Ovary (tissue), 9 donors: Measurements from ENCODE around the gene SUV39H2. TPM values are rescaled to one million over a fixed set of nuclear protein-coding genes. Genes with fewer than 3 reads are reported as not detected.

ENCODE experiments used
- DNase-seq, 5 donors: peaks; one replicate each; pipeline ENCODE4 v3.0.0-alpha.2; 2019 to 2020
- H3K27ac ChIP-seq, 2 donors: fragments of 200-600 bp; one replicate each; pipeline versions ENCODE4 v1.5.1 to v1.8.0; 2019 to 2022
- H3K27me3 ChIP-seq: fragments of 200-600 bp; one replicate; pipeline ENCODE4 v1.8.0; 2022
- H3K36me3 ChIP-seq: fragments of 200-600 bp; sonication (generic); one replicate; pipeline ENCODE4 v1.5.1; 2019
- H3K4me1 ChIP-seq: one replicate; pipeline ENCODE4 v1.8.1; 2013; ENCODE audit warnings: mild to moderate bottlenecking, moderate library complexity; ENCODE audit not compliant: insufficient read depth
- H3K4me3 ChIP-seq: fragments of 200-600 bp; sonication (generic); one replicate; pipeline ENCODE4 v1.5.1; 2017
- H3K9me3 ChIP-seq, 2 donors: fragments of 200-600 bp in 1 of 2; sonication (generic) in 1 of 2; one replicate each; pipeline versions ENCODE4 v1.5.1 to v1.8.1; 2013 to 2019; ENCODE audit warnings: mild to moderate bottlenecking in 1 of 2, moderate library complexity in 1 of 2
- EP300 ChIP-seq: sonication (generic); formaldehyde crosslinking; IDR thresholded peaks from one replicate; pipeline ENCODE4 v1.6.1; 2017; ENCODE audit warnings: antibody characterized with exemption
- POLR2A ChIP-seq: fragments of 450-650 bp; IDR thresholded peaks from one replicate; pipeline ENCODE4 v1.6.1; 2017; ENCODE audit warnings: antibody characterized with exemption, mild to moderate bottlenecking, moderate library complexity
- WGBS, 3 donors: extraction: QIAGEN DNeasy Blood & Tissue Kit in 1 of 3; methylation state at CpG; one replicate each; pipeline versions ENCODE4 v1.1.5 to v1.1.7; 2013 to 2017; 5-methylcytosine and 5-hydroxymethylcytosine counted together
- intact Hi-C, 4 donors: fragments of 100-400 bp; cut with DNase I; formaldehyde crosslinking; loops; one replicate each; pipeline versions ENCODE4 v1.11.0 to v1.15.1; 2022 to 2023
- polyA plus RNA-seq, 2 donors: library from polyadenylated mRNA; stranded (reverse); fragments of 200-250 nt in 1 of 2; fragments of 350-450 nt in 1 of 2; fragmentation: Illumina TruSeq in 1 of 2; extraction: RNeasy Lipid Tissue Mini Kit (QIAGEN cat#74804) in 1 of 2; gene quantifications; one replicate each; pipeline ENCODE4 v1.2.3, GENCODE V29; 2013 to 2014
- total RNA-seq, 7 donors: library from RNA; depleted of rRNA in 2 of 7; stranded (reverse); fragments of >200 nt in 2 of 7; fragmentation: NEBNext Ultra II Directional in 3 of 7; extraction: Animal tissue kit (Norgen Biotek cat#: 25700) in 3 of 7; gene quantifications; one replicate each; pipeline versions ENCODE4 v1.1.0 to v1.2.4, GENCODE V29; 2016 to 2023
- TF ChIP-seq, protein P1 (sequence below), 3 donors: fragments of 450-650 bp in 2 of 3; fragments of 200-600 bp in 1 of 3; IDR thresholded peaks; one replicate each; pipeline versions ENCODE4 v1.5.1 to v1.8.0; 2016 to 2022; ENCODE audit warnings: antibody characterized with exemption in 3 of 3, mild to moderate bottlenecking in 1 of 3
- donor health status: DM: no; HTN: no; CAD: no; lungs with moderate emphysema.
- donor health status: DM: no; HTN: no; CAD: no.
- donor health status: Bipolar disorder and iron deficiency.
- donor health status: DM: yes; HTN: yes; CAD: no.
- donor health status: DM: no; HTN: no; CAD: no.
- donor health status: DM: yes; HTN: yes; CAD: no.

Gene SUV39H2
- total and polyA plus RNA-seq, 9 donors = 3.0 to 16.4 (median 7.1) TPM

DNA sequence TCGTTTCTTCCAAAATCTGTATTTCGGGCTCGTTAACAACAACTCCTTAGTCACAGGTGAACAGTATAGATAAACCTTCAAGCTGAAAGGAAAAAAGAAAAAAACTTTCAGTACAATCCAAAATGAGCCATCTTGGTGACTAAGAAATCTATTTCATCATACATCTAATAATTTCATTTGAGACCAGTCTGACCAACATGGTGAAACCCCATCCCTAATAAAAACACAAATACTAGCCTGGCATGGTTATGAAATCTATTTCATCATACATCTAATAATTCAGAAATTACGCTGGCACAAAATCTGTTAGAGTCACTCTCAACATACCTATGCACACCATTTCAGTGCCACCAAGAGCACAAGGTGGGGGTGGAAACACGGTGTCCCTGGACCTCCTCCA lies 66.4 kb downstream of the SUV39H2 start:
- no peak for DNase-seq
- H3K4me3 ChIP-seq = no peak overlapping the region
- H3K36me3 ChIP-seq = no peaks in the 10 kb centered on the region
- H3K27ac ChIP-seq = no peak overlapping the region
- intact Hi-C loops = no loop called here
- H3K4me1 ChIP-seq = no peaks in the 10 kb centered on the region
- no peaks in the 10 kb centered on the region for H3K27me3 ChIP-seq
- no peaks in the 10 kb centered on the region for H3K9me3 ChIP-seq
- WGBS, 3 donors = 93 to 94% (median 93%) methylated on average over 5 of the region's 5 CpGs
- TF ChIP-seq, protein P1, sequence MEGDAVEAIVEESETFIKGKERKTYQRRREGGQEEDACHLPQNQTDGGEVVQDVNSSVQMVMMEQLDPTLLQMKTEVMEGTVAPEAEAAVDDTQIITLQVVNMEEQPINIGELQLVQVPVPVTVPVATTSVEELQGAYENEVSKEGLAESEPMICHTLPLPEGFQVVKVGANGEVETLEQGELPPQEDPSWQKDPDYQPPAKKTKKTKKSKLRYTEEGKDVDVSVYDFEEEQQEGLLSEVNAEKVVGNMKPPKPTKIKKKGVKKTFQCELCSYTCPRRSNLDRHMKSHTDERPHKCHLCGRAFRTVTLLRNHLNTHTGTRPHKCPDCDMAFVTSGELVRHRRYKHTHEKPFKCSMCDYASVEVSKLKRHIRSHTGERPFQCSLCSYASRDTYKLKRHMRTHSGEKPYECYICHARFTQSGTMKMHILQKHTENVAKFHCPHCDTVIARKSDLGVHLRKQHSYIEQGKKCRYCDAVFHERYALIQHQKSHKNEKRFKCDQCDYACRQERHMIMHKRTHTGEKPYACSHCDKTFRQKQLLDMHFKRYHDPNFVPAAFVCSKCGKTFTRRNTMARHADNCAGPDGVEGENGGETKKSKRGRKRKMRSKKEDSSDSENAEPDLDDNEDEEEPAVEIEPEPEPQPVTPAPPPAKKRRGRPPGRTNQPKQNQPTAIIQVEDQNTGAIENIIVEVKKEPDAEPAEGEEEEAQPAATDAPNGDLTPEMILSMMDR (IDR thresholded peaks at IDR 0.05) = no peak
- TF ChIP-seq EP300 = no peak
- TF ChIP-seq POLR2A = no peak

DNA sequence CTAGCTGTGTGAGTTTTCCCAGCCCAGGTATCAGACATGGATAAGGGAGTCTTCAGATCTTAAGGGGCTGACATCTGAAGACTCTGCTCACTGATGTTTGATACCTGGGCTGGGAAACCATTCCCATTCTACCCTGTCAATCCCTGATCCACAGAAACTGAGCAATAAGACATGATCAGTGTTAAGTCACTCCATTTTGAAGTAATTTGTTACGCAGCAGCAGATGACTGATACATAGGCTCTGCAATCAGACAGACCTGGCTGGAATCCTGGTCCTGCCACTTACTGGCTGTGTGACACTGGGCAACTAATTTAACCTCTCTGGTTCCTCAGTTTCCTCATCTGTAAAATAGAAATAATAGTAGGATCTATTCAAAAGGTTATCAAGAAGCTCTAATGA lies 68.6 kb downstream of the SUV39H2 start:
- Histone ChIP-seq H3K4me3 (no peak overlapping the region), H3K27ac (no peak overlapping the region), H3K36me3 (no peaks in the 10 kb centered on the region), H3K27me3 (no peaks in the 10 kb centered on the region), H3K9me3 (no peaks in the 10 kb centered on the region), H3K4me1 (no peaks in the 10 kb centered on the region)
- intact Hi-C loops = no loop called here
- WGBS, 3 donors = 85 to 99% (median 95%) methylated on average over 1 of the region's 1 CpG
- DNase-seq = no peak
- TF ChIP-seq EP300 = no peak
- TF ChIP-seq, protein P1 (IDR thresholded peaks at IDR 0.05) = no peak
- no peak for TF ChIP-seq POLR2A

DNA sequence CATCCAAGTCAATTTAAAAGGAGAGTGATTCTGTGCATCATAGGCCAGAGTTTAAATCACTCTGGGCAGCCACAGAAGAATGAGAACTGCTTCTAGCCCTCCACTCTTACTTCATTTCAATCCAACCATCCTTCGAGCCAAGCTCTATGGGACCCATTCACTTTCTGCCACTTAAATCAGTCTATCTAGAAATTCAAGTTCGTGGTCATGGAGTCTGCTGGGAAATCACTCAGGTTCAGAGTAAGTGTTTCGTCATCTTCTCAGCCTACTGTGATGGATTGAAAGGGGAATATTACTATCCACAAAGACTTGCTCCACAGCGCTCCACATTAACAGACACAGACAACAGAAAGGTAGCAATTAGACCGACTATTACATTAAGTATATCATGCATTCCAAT lies 70.6 kb downstream of the SUV39H2 start:
- TF ChIP-seq EP300 = no peak
- no peak for TF ChIP-seq POLR2A
- TF ChIP-seq, protein P1 (IDR thresholded peaks at IDR 0.05) = no peak
- intact Hi-C loops = no loop called here
- Histone ChIP-seq H3K9me3 (no peaks in the 10 kb centered on the region), H3K27me3 (no peaks in the 10 kb centered on the region), H3K36me3 (no peaks in the 10 kb centered on the region), H3K27ac (no peak overlapping the region), H3K4me1 (no peaks in the 10 kb centered on the region), H3K4me3 (no peak overlapping the region)
- DNase-seq = no peak
- WGBS, 3 donors = 92 to 97% (median 96%) methylated on average over 5 of the region's 5 CpGs

DNA sequence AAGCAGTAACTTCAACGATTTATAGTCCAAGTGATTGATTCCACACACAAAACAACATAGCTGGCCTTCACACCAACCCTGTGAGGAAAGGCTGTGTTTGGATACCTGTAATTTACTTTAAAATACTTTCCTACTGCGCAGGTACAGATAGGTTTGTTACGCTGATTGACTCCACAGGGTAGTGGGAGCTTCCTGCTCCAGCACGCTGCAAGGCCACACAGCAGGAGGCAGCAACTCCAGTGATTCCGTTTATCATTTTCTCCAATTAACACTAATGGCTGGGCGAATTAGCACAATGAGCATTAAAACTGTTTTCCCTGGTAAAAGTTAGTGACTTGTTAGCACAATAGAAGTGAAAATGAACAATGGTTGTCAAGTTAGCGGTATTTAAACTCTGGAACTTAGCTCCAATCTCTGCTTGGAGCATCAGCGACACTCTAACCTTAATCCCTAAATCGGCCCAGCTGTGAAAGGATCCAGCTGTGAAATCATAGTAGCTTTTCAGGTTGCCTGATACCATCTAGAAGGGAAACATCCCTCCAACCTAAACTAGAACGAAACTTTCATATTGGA lies 74.3 kb downstream of the SUV39H2 start:
- WGBS, 3 donors = 13 to 15% (median 14%) methylated on average over 10 of the region's 10 CpGs
- intact Hi-C loops = loop anchor here in 1 of 4 donors (10.0 kb wide), 1 partner anchor 142 kb away; the partner anchor contains the start of gene RPP38
- Histone ChIP-seq H3K4me1 (no peaks in the 10 kb centered on the region), H3K9me3 (no peaks in the 10 kb centered on the region), H3K36me3 (no peaks in the 10 kb centered on the region), H3K27me3 (no peaks in the 10 kb centered on the region), H3K27ac (no peak overlapping the region), H3K4me3 (peak overlapping the region; percentile 89)
- TF ChIP-seq EP300 = no peak
- TF ChIP-seq, protein P1 (IDR thresholded peaks at IDR 0.05) = no peak
- TF ChIP-seq POLR2A = no peak
- DNase-seq = no peak
